ENCODE results near the gene CDK5. TPM values are rescaled to one million over a fixed set of nuclear protein-coding genes. Genes with fewer than 3 reads are reported as not detected.

Gene CDK5
- total and polyA plus RNA-seq, 2 of the 13 experiments (the other 11 are each of a cell fraction or from before 2014, with no cell fraction given): 16.4 to 21.3 TPM

DNA sequence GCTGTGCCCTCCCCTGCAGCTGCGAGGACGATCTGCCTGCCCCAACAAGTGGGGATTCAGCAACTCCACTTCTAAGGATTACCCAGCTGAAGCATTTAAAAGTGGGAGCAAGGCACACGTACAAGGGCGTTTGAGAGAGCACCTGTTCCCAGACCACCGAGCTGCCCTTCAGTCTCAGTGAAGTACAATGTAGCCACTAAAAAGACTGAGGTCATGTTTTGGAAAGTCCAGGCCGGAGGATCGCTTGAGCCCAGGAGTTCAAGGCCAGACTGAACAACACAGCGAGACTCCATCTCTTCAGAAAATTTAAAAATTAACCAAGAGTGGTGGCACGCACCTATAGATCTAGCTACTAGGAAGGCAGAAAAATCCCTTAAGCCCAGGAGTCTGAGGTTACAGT, 52.1 kb downstream of the CDK5 start (continued):
- TF ChIP-seq MAZ (IDR thresholded peaks at IDR 0.05; ENCODE audit: borderline replicate concordance, low read depth, low read length) (no peak), MAZ (CRISPR knock-in tag; IDR thresholded peaks at IDR 0.05; ENCODE audit: low read depth) (no peak), ZFP82 (CRISPR knock-in tag; IDR thresholded peaks at IDR 0.05; ENCODE audit: borderline replicate concordance) (no peak), NFATC3 (CRISPR knock-in tag; IDR thresholded peaks at IDR 0.05) (no peak), ZSCAN20 (CRISPR knock-in tag; IDR thresholded peaks at IDR 0.05; ENCODE audit: borderline replicate concordance) (no peak), GABPB1 (CRISPR knock-in tag; IDR thresholded peaks at IDR 0.05) (no peak), FLYWCH1 (CRISPR knock-in tag; IDR thresholded peaks at IDR 0.05) (no peak), RXRB (CRISPR knock-in tag; IDR thresholded peaks at IDR 0.05; ENCODE audit: borderline replicate concordance) (peak; percentile 52; the same call in 1 of the 2 replicates), CCDC6 (CRISPR knock-in tag; IDR thresholded peaks at IDR 0.05) (no peak), PHF8 (CRISPR knock-in tag; IDR thresholded peaks at IDR 0.05) (no peak), ZNF3 (CRISPR knock-in tag; IDR thresholded peaks at IDR 0.05) (no peak), ZNF20 (CRISPR knock-in tag; IDR thresholded peaks at IDR 0.05) (no peak), ARHGAP35 (CRISPR knock-in tag; IDR thresholded peaks at IDR 0.05; ENCODE audit: borderline replicate concordance) (no peak), YY1 (IDR thresholded peaks at IDR 0.05; ENCODE audit: insufficient read depth, insufficient replicate concordance, low read depth, low read length) (no peak), ZFP1 (CRISPR knock-in tag; IDR thresholded peaks at IDR 0.05) (no peak), PATZ1 (CRISPR knock-in tag; IDR thresholded peaks at IDR 0.05) (no peak), ATF3 (CRISPR knock-in tag; IDR thresholded peaks at IDR 0.05) (no peak), MYPOP (CRISPR knock-in tag; IDR thresholded peaks at IDR 0.05) (no peak), CCAR2 (optimal IDR thresholded peaks at IDR 0.05; ENCODE audit: low read depth, low read length) (no peak), LCORL (IDR thresholded peaks at IDR 0.05) (no peak), LCORL (CRISPR knock-in tag; IDR thresholded peaks at IDR 0.05) (peak; percentile 68)
- TF ChIP-seq, protein P1, sequence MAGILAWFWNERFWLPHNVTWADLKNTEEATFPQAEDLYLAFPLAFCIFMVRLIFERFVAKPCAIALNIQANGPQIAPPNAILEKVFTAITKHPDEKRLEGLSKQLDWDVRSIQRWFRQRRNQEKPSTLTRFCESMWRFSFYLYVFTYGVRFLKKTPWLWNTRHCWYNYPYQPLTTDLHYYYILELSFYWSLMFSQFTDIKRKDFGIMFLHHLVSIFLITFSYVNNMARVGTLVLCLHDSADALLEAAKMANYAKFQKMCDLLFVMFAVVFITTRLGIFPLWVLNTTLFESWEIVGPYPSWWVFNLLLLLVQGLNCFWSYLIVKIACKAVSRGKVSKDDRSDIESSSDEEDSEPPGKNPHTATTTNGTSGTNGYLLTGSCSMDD (CRISPR knock-in tag; IDR thresholded peaks at IDR 0.05): no peak
- TF ChIP-seq, protein P2, sequence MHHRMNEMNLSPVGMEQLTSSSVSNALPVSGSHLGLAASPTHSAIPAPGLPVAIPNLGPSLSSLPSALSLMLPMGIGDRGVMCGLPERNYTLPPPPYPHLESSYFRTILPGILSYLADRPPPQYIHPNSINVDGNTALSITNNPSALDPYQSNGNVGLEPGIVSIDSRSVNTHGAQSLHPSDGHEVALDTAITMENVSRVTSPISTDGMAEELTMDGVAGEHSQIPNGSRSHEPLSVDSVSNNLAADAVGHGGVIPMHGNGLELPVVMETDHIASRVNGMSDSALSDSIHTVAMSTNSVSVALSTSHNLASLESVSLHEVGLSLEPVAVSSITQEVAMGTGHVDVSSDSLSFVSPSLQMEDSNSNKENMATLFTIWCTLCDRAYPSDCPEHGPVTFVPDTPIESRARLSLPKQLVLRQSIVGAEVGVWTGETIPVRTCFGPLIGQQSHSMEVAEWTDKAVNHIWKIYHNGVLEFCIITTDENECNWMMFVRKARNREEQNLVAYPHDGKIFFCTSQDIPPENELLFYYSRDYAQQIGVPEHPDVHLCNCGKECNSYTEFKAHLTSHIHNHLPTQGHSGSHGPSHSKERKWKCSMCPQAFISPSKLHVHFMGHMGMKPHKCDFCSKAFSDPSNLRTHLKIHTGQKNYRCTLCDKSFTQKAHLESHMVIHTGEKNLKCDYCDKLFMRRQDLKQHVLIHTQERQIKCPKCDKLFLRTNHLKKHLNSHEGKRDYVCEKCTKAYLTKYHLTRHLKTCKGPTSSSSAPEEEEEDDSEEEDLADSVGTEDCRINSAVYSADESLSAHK (CRISPR knock-in tag; IDR thresholded peaks at IDR 0.05; ENCODE audit: borderline replicate concordance): no peak
- TF ChIP-seq, protein P3, sequence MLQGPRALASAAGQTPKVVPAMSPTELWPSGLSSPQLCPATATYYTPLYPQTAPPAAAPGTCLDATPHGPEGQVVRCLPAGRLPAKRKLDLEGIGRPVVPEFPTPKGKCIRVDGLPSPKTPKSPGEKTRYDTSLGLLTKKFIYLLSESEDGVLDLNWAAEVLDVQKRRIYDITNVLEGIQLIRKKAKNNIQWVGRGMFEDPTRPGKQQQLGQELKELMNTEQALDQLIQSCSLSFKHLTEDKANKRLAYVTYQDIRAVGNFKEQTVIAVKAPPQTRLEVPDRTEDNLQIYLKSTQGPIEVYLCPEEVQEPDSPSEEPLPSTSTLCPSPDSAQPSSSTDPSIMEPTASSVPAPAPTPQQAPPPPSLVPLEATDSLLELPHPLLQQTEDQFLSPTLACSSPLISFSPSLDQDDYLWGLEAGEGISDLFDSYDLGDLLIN (CRISPR knock-in tag; IDR thresholded peaks at IDR 0.05; ENCODE audit: borderline replicate concordance): no peak

All from HepG2 (cell line).